ENCODE results near the gene ORAI3. TPM values are rescaled to one million over a fixed set of nuclear protein-coding genes. Genes with fewer than 3 reads are reported as not detected.

ORAI3 gene
- total RNA-seq, 6 experiments from 2014 or later, result 27.7 to 56.6 (median 31.6) TPM

DNA sequence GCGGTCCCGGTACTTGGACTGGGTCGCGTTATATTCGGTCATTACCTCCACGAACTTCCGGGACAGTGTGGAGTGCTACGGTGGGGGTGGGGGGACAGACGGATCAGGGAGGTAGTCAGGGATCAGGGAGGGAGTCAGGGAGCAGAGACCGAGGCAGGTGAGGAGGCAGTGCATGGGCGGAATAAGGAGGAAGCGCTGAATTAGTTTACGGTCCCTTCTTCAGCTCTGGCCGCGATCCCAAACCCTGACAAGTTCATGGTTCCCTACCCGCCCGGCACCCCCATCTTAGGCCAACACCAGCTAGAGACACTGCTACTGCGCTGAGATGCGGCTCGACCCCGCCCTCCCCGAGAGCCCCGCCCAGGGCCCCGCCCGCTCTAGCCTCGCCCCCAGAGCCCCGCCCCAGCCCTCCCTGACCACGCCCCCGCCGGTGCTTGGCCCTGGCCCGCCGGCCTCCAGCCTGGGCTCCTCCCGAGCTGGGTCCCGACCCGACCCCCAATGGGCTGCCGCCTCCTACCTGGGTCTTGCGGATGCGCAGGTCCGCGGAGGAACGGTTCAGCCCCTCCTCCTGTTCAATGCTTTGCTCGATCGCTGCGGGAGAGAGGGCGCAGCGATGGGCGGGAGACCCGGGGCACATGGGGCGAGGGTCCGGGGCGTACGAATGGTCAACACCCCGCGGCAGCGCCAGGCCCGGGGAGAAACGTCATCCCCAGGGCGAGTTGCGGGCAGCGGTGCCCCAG is 48.3 kb downstream of the ORAI3 start:
- peak; percentile 94 to 95 (median 95) for DNase-seq
- under 1% methylated on average over 23 of the region's 60 CpGs for WGBS (ENCODE audit: insufficient coverage, low coverage, low lambda C conversion rate, missing lambda C conversion rate)
- Histone ChIP-seq H3K27ac (peak overlapping the region; percentile 95 to 99 (median 97)), H3K4me3 (peak overlapping the region; percentile 58 to 69 (median 69)), H3K9me3 (no peaks in the 10 kb centered on the region), H3K27me3 (no peaks in the 10 kb centered on the region), H3K36me3 (no peaks in the 10 kb centered on the region), H3K4me1 (peaks cover 0 to 58% (median 20%) of the 10 kb centered on the region in 4 donors)
- peak; percentile 82 to 94 (median 86) for ATAC-seq
- TF ChIP-seq, protein P1, sequence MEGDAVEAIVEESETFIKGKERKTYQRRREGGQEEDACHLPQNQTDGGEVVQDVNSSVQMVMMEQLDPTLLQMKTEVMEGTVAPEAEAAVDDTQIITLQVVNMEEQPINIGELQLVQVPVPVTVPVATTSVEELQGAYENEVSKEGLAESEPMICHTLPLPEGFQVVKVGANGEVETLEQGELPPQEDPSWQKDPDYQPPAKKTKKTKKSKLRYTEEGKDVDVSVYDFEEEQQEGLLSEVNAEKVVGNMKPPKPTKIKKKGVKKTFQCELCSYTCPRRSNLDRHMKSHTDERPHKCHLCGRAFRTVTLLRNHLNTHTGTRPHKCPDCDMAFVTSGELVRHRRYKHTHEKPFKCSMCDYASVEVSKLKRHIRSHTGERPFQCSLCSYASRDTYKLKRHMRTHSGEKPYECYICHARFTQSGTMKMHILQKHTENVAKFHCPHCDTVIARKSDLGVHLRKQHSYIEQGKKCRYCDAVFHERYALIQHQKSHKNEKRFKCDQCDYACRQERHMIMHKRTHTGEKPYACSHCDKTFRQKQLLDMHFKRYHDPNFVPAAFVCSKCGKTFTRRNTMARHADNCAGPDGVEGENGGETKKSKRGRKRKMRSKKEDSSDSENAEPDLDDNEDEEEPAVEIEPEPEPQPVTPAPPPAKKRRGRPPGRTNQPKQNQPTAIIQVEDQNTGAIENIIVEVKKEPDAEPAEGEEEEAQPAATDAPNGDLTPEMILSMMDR (IDR thresholded peaks at IDR 0.05), result no peak
- peak; percentile 90 for TF ChIP-seq POLR2A (IDR thresholded peaks at IDR 0.05)
- intact Hi-C loops (cut with DNase I), result loop anchor here in 1 of 2 donors (10.0 kb wide), 1 partner anchor 438 kb away; no protein-coding TSS in a partner anchor

DNA sequence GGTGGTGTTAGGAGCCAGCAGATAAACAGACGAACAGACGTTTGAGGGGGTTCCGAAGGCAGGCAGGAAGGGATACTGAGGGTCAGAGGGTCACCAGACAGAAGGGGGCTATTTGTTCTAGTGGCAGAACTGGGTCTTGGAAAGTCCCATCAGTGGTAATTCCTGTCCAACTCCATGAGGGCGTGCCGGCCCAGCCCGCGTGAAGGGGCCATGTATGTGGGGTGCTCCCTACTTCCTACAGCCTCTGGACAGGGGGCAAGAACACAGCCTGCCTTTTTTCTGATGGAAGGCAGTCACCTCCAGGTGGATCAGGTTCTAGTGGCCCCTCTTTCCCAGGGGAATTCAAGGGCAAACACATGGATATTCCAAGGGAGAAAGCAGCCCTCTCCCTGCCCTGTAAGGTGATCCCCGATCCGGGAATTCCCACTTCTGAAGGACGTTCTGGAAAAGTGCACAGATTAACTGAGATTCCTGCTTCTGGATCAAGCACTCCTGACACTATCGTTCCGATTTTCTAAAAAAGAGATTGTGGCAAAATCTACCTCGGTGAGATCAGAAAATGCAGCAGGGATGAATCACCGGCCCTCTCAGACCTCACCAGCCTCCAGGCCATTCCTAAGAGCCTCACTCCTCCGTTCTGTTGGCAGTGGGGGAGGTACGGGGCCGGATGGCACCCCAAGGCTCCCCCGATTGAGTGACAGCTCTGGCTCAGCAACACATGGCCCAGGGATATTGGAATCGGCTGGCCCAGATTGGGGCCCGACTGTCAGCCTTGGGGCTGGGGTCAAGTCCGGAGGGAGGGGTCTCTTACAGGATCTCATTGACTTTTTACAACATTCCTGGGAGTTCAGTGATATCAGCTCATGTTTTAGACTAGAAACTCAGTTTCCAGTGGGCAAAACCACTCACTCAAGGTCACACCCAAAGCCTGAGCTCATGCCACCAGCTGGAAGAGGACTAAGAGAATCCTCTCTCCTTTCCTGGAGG is 49.1 kb downstream of the ORAI3 start:
- TF ChIP-seq, protein P1 (IDR thresholded peaks at IDR 0.05), result no peak
- no peak for TF ChIP-seq POLR2A (IDR thresholded peaks at IDR 0.05)
- Histone ChIP-seq H3K27me3 (no peaks in the 10 kb centered on the region), H3K4me3 (peak overlapping the region; percentile 58 to 69 (median 69)), H3K36me3 (no peaks in the 10 kb centered on the region), H3K4me1 (peaks cover 0 to 59% (median 20%) of the 10 kb centered on the region in 4 donors), H3K27ac (peak overlapping the region; percentile 52 to 99 (median 95)), H3K9me3 (no peaks in the 10 kb centered on the region)
- 48% methylated on average over 13 of the region's 21 CpGs for WGBS (ENCODE audit: insufficient coverage, low coverage, low lambda C conversion rate, missing lambda C conversion rate)
- no peak for ATAC-seq
- intact Hi-C loops (cut with DNase I), result loop anchor here in 1 of 2 donors (10.0 kb wide), 1 partner anchor 437 kb away; no protein-coding TSS in a partner anchor
- no peak for DNase-seq

DNA sequence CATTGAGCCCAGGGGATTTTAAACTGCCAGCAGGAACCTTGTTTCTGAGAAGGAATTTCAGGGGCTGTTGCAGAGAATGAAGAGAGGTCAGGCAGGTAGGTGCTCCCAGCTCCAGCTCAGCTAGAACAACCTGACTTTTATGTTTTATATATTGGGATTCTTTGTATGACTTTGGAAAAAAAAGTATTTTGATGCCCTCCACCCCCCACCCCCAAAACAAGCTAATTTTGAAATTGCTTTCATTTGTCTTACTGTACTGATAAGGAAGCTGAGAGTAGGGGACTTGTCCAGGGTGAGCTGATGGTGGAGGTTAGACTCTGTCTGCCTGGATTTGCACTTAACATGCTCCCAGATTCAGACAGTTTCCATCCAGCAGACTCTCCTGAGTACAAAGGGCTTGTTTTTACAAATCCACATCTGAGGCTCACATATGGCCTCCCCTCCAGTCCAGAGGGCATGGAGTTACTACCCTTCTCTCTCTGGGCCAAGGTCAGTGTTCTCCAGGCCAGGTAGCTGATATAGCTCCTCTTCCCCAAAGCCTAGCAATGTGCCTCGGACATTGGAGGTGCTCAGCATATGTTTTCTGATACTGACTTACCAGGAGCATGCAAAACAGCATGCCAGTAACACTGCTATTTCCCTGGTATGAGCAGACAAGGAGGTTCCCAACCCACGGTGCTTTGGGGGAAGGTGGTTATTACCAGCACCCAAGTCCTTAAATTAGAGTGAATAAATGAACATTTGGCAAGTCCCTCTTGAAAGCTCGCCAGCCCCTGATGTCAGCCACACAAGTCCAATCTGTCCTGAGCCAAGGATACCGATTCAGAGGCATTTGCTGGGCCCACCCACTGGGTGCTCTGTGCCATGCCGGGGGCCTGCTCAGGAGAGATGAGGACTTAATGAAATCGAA is 50.2 kb downstream of the ORAI3 start:
- Histone ChIP-seq H3K4me3 (no peak overlapping the region), H3K4me1 (peaks cover 0 to 59% (median 20%) of the 10 kb centered on the region in 4 donors), H3K36me3 (no peaks in the 10 kb centered on the region), H3K27ac (peak overlapping the region; percentile 52 to 99 (median 95)), H3K27me3 (no peaks in the 10 kb centered on the region), H3K9me3 (no peaks in the 10 kb centered on the region)
- intact Hi-C loops (cut with DNase I), result loop anchor here in 1 of 2 donors (10.0 kb wide), 1 partner anchor 436 kb away; no protein-coding TSS in a partner anchor
- ATAC-seq (peak; percentile 6 to 52 (median 50)), DNase-seq (peak; percentile 60 to 85 (median 78))
- TF ChIP-seq, protein P1 (IDR thresholded peaks at IDR 0.05), result no peak
- TF ChIP-seq POLR2A (IDR thresholded peaks at IDR 0.05), result peak; percentile 34
- 17% methylated on average over 1 of the region's 6 CpGs for WGBS (ENCODE audit: insufficient coverage, low coverage, low lambda C conversion rate, missing lambda C conversion rate)
